GM10266 (cell line): ENCODE data around the gene WARS2.

Experiments used
- DNase-seq: peaks from one replicate; pipeline ENCODE4 v3.0.0; 2012; ENCODE audit errors: extremely low spot score
- CTCF ChIP-seq: IDR thresholded peaks from 2 replicates; pipeline ENCODE4 v1.5.1; 2012; ENCODE audit warnings: mild to moderate bottlenecking, low read depth; ENCODE audit not compliant: control insufficient read depth, insufficient read depth; ENCODE audit errors: missing control alignments

WARS2 gene

DNA sequence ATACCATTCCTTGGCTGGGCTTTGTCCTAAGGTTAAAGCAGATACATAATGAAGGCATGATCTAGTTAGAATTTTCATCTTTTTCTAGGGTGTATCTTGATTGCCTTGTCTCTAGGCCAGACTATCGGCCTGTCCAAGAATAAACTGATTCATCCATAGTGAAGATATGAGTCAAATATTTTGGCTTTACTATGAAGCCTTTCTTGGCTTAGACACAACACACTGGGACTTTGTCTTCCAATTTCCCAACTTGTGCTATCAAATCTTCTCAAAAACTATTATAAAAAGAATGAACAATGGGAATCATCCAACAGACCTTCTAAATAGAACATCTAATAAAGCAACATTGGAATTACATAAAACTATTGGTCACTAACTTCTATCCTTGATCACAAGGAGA is 64.8 kb downstream of the WARS2 start:
- DNase-seq, result no peak
- TF ChIP-seq CTCF, result no peak

- DNase-seq, result no peak
- no peak for TF ChIP-seq CTCF
Observed at GRCh38 chr1:119071321-119071720, 69.1 kb downstream of the WARS2 start.

DNA sequence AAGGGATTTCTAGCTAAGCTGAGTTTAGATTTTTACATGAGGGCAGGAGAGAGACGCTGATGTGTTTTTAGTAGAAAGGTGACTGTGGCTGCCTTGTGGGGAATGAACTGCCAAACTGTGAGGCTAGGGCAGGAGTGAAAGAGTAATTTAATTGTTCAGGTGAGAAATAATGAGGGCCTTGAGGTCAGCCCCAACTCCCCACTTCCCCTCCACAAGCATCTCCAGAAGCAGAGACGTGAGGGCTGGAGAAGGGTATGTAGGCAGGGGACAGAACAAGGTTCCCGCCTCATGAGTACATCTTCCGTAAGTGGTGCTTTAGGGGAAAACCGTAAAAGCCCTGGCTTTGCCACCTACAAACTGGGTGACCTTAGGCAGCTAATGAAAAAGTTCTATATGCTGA is 70.8 kb downstream of the WARS2 start:
- no peak for TF ChIP-seq CTCF
- DNase-seq, result no peak

DNA sequence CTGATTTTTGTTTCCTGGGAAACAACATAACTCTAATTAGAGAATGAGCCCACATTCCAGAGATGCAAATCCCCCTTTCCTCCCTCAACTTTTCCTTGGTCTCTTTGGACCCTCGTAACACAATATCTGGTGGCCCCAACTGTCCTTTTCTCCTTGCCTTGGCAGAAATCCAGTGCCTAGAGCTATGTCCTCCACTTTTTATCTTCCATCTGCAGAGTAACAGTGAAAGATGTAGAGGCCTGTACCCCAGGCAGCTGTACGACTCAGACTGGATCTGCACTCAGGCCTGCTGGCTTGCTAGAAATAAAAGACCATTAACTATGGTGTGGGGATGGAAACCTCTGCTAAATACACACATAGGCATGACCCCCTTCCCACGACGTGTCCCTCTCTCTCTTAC is 72.0 kb downstream of the WARS2 start:
- DNase-seq, result no peak
- no peak for TF ChIP-seq CTCF

GRCh38 chr1:119061700-119062099 is 78.8 kb downstream of the WARS2 start:
- TF ChIP-seq CTCF, result no peak
- no peak for DNase-seq

DNA sequence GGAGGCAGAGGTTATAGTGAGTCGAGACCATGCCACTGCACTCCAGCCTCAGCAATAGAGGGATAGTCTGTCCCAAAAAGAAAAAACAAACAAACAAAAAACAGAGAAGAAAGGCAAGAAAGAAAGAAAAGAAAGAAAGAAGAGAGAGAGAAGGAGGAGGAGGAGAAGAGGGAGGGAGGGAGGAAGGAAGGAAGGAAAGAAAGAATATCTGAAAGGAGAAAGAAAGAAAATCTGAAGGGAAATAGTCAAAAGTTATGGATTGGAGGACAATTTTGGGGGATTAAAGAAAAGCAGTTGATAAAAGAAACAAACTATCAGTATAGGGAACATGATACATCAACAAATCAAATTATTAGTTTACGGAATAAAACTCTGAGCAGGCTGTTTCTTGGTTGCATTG is 84.9 kb downstream of the WARS2 start:
- no peak for DNase-seq
- TF ChIP-seq CTCF, result no peak

GRCh38 chr1:119053917-119054316 is 86.5 kb downstream of the WARS2 start:
- no peak for TF ChIP-seq CTCF
- DNase-seq, result no peak
